HG02970 (cell line): Measurements from ENCODE around the gene SLC30A9.

Source experiments
- ATAC-seq: cut with Tn5 transposase; IDR thresholded peaks from one replicate; pipeline ENCODE4 v1.9.1; 2021; ENCODE audit warnings: mild to moderate bottlenecking, moderate library complexity, moderate number of reproducible peaks; ENCODE audit not compliant: unreplicated experiment, low FRiP score

The SLC30A9 gene

DNA sequence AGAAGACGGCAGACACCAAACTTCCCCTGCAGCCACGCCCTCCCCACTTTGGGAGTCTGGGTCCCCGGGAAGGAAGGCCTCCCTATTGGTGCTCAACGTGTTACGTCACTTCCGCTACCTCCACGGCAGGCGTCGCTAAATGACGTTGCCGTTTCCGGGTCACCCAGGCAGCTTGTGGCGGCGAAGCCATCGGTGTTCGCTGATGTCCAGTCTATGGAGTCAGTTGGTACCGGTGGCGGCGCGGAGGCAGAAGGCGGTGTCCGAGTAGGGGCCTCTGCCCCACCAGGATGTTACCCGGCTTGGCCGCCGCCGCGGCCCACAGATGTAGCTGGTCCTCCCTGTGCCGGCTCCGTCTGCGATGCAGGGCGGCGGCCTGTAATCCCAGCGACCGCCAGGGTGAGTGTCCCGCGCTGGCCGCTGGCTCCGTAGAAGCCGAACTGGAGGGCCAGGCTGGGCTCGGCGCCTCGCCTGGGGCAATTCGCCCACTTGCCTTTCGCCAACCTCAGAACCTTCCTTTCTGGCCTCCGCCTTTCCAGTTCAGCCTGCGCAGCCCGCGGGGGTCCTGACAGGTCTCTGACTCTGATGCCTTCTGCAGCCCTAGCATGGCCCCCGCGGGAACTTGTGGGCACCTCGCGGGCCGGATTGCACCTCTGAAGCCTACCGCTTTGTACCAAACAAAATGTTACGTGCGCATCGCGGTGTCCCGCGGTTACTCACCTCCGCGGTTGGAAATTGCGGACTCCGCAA is at the start of gene SLC30A9:
Gene SLC30A9, plus strand, starts transcription at position 166 of the 747 bp plus-strand sequence. Its CDS starts 122 bp downstream, at position 288.
- peak; percentile 97 for ATAC-seq

DNA sequence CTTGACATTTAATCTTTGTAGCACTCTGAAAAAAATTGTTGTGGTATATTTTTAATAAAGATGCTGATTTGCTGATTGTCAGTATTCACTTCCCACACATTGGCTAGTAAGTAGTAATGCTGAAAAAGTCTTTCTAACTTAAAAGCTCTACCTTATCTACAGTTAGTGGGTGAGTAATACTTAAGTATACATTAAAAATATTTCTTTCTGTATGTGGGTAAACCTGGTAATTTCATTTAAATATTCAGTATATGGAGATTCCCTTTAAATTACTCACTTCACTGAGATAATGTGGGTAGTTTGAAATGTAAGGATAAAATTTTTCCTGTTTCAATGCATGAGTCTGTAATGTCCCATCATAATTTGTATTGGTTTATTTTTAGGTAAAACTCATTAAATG is 49.5 kb upstream of the SLC30A9 start:
- ATAC-seq: no peak

DNA sequence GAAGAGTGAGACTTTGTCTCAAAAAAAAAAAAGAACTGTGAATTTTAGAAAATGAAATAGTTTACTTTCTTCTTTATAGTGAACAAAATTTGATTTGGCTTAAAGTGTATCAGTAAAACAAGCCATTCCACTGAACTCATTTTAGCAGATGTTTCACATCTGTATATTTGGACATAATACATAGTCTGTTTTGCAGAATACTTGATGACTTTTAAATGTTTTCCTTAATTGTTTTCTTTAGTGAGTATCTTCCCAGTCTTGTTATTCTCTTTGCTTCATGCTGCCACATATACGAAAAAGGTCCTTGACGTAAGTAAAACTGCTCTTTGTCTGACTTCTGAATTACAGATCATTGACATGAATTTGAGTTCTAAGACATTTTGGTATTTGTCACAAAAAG is 46.8 kb upstream of the SLC30A9 start:
- ATAC-seq: no peak

DNA sequence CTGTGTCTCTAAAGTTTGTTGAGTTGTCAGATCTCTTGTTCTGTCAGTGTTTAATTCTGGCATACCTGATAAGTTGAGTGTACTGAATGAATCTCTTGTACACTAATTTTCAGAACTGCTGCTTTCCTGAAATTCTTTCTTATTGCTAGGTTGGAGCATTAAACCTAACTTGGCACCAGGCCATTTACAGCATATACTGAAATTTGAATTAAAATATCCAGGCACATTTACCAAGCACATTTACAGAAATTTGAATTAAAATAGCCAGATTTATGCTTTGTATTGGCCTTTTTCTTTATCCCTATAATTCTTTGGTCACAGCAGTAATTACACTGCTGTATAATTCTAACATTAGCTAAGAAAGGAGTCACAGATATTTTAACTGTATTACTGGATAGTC is 46.2 kb upstream of the SLC30A9 start:
- ATAC-seq: no peak

DNA sequence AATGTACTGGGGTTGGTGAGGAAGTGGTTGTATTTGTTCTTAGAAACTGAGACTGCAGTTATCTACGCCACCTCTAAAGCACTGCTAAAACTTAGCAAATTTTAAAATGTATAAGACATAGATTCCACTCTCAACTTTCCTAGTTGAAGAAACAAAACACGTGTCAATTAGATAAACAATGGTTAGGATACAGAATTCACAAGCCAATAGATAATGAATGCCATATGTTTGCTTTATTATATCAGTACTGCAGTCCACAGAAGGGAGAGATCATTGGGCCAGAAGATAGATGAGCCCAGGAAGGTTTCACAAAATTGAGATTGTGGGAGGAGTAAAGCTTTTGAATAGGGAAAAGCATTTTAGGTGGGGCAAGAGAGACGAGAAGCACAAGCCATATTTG is 40.8 kb upstream of the SLC30A9 start:
- ATAC-seq: no peak

DNA sequence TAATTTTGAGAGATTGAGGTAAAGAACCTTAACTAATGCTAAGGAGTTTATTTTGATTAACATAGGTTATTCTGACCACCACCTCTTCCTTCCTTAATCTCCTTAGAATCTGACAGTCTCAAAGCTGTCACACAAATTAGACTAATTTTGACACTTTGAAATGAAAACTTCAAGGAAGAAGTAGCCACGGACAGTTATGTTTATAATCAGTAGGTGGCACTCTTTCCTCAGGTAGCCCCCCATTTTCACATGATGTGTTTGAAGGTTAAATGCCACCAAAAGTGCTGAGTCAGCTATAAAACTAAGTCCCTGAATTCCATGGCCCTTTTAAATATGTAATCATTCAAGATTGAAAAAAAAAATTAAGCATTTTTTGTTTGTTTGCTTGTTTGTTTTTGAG is 32.7 kb upstream of the SLC30A9 start:
- ATAC-seq: no peak

DNA sequence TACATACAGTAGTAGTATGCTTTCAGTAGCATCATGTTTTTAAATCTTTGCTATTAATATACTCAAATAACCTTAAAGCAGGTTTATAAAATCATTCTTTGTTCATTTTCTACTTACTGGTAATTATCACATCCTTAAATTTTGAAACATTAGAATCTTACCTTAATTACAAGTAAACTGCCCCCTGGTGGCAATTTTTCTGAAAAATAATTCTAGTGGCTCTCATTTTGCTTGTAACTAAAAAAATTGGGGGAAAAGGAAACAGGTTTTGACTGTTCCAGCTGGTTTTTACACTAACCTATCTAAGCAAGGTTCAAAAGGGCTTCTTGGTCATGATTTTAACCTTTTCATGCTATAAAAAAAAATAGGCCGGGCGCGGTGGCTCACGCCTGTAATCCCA is 27.2 kb upstream of the SLC30A9 start:
- ATAC-seq: no peak

DNA sequence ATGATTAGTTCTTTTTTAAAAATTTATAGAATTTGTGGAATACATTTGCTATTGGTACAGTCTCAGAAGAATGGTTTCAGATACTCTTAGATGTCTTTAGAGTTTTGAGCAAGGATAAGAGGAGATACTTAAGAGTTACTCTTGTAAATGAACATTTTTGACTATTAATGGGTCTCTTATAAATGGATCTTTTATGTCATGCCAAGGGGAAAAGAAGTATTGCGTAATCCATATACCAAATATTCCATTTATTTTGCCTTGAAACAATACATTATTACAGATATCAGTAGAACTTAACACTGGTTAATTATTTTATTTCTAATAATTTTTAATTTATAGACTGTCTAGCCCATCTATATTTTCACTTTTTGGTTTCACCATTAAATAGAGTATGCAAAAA is 25.9 kb upstream of the SLC30A9 start:
- no peak for ATAC-seq

DNA sequence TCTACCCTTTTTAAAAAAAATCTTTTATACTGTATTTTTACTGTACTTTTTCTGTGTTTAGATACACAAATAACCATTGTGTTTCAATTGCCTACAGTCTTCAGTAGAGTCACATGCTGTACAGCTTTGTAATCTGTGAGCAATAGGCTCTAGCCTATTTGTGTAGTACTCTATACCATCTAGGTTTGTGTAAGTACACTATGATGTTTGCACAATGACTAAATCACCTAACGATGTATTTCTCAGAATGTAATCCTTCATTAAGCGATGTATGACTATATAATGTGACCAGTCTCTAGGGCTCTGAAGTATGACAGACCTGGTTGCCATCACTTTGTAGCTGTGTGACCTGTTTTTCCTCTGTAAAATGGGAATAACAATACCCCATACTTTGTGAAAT is 22.9 kb upstream of the SLC30A9 start:
- ATAC-seq: no peak

DNA sequence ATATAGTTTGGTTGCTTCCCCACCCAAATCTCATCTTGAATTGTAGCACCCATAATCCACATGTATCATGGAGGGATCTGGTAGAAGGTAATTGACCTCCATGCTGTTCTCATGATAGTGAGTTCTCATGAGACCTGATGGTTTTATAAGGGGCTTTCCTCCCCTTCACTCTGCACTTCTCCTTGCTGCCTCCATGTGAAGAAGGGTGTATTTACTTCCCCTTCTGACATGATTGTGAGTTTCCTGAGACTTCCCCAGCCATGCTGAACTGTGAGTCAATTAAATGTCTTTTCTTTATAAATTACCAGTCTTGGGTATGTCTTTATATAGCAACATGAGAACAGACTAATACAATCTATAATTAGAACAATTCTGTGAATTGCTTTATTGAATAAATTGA is 20.7 kb upstream of the SLC30A9 start:
- ATAC-seq: no peak

DNA sequence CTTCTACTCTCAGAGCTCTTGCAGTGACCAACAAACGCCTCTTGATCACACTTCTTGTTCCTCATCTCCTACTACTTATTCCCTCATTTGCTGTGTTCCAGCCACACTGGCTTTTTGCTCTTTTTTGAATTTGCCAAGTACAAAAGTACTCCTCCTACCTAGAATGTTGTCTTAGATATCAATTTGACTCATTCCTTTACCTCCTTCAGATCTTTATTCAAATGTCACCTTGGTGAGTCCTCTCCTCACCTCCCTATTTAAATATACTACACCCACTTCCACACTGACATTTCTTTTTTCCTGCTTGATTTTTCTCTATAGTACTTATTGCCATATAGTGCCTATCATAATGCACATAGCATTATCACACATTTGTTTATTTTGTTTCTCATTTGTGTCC is 15.0 kb upstream of the SLC30A9 start:
- ATAC-seq: no peak

DNA sequence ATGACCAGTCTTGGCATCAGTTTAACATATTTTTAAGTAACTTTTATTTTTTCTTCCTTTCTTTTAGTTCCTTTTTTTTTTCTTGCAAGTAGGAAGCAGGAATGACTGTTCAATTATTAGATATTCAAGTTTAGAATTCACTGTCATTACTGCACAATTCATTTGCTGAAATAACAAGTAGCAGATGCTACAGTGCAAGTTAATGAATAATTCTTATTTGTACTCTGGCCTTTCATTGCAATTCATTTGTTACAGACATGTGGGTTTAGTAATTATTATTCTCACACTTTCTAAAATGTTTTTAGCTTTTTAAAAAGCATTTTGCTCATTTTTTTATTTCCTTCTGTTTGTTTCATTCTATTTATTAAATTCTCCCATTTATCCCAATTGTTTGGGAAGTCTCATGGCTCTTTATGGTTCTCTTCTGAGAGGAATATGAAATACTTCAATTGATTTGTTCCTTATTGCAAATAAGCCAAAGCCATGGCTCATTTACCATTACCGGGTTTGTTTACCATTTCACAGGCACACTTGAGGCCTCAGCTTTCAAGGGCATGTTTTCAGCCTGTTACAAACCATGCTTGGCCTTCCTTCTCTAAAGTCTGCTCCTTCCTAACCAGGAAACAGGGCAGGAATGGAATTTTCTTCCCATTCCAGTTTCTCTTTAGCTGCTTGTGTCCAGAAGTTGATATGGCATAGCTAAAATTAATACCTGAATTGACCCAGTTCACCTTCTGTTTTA is 13.4 kb upstream of the SLC30A9 start:
- no peak for ATAC-seq

DNA sequence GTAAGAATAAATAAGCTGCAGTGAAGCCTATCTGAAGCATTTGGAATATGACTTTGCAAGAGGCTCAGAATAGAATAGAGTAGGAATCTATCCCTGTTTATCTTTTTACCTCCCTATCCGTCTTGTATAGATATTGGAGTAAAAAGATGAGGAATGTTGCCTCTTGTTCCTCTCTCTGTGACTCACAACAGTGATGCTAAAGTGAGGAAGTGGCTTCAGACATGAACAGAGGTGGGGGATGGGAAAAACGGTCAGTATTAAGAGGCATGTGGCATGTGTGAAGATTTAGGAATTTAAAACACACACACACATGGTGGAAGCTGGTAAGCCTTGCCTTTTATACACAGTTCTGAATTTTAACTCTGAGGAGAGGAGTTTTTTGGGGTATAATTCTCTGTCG is 12.6 kb upstream of the SLC30A9 start:
- no peak for ATAC-seq

DNA sequence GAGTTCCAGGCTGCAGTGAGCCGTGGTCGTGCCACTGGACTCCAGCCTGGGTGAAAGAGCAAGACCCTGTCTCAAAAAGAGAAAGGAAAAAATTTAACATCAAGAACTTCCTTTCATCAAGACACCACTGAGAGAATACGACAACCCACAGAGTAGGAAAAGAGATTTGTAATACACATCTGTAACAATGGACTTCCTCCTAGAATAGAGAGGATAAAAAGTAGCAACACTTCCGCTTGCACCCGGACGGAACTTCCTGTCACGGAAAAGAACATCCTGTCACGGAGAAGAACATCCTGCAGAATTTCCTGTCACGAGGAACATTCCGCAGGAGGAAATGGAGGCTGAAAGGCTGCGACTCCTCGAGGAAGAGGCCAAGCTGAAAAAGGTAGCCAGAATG is 8.9 kb upstream of the SLC30A9 start, which contains the start of gene DCAF4L1:
Gene DCAF4L1, plus strand, starts transcription at position 301 of the 400 bp plus-strand sequence. Its CDS starts 37 bp downstream, at position 338.
- no peak for ATAC-seq

DNA sequence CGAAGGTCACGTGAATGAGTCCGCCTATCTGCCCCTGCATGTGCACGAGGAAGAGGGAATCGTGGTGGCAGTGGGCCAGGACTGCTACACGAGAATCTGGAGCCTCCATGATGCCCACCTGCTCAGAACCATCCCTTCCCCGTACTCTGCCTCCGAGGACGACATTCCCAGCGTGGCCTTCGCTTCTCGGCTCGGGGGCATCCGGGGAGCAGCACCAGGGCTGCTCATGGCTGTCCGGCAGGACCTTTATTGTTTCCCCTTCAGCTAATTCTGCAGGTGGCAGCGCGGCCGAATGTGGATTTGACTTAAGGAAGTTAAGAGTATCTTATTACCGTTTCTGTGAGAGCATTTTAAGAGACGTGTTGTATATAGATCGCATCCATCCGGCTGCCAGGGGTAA is 7.6 kb upstream of the SLC30A9 start:
- ATAC-seq: no peak

DNA sequence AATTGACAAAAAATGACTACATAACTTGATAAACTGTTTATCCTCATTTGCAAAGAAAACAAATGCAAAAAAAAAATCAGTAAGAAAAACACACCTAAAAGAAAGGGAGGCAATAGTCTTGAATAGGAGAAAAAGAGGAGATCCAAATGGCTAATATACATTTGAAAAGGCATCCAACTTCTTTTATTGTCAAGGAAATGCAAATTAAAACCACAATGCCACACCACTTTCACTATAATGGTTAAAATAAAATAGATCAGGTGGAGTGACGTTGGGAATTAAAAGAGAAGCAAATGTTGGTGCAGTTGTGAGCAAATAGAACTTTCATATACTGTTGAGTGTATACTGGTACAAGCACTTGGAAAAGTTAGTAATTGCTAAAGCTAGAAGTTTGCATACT is 5.2 kb upstream of the SLC30A9 start:
- ATAC-seq: no peak

DNA sequence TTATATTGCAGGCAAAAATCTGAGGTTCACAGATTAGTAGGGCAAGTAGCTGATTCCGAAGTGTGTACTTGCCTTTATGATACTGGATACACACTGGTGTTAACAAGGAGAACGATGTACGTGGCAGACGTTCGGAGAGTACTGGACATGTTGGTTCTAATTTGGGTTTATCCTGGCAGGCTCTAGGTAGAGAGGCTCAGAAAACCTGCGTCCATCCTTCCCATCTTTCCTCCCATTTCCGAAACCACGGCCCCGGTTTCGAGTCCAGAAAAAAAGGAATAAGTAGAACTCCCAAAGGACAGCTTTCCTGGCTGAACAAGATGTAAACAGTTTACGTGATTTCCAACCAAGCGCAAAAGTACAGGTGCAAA is 351 bp upstream of the SLC30A9 start:
- peak; percentile 26 for ATAC-seq

DNA sequence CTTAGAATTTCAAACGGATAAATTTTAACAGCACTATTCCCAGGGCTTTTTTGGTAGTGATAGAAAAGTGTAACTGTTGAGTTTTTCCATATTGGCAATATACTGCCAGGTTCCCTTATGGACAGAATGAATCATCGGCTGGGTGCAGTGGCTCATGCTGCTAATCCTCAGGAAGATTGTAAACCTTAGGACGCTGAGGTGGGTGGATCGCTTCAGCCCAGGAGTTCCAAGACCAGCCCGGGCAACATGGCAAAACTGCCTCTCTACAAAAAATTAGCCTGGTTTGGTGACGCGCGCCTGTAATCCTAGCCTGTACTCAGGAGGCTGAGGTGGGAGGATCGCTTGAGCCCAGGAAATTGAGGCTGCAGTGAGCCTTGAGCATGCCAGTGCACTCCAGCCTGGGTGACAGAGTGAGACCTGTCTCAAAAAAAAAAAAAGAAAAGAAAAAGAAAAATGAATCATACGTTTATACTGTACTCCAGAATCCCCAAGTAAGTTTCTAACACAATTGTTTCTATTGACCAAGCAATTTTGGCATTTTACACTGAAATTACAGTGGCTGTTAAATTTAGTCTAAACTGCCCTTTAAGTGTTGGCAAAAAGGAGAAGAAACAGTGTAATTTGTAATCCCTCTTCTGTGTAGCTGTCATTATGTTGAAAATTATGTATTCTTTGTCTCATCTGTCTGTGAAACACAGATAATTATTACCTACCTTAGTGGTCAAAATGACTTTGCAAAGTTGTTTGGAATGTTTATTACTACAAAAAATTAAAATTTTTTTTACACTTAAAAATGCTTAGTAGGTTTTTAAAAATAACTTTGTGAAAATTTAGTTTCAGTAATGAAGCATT is 1.8 kb downstream of the SLC30A9 start:
- no peak for ATAC-seq

DNA sequence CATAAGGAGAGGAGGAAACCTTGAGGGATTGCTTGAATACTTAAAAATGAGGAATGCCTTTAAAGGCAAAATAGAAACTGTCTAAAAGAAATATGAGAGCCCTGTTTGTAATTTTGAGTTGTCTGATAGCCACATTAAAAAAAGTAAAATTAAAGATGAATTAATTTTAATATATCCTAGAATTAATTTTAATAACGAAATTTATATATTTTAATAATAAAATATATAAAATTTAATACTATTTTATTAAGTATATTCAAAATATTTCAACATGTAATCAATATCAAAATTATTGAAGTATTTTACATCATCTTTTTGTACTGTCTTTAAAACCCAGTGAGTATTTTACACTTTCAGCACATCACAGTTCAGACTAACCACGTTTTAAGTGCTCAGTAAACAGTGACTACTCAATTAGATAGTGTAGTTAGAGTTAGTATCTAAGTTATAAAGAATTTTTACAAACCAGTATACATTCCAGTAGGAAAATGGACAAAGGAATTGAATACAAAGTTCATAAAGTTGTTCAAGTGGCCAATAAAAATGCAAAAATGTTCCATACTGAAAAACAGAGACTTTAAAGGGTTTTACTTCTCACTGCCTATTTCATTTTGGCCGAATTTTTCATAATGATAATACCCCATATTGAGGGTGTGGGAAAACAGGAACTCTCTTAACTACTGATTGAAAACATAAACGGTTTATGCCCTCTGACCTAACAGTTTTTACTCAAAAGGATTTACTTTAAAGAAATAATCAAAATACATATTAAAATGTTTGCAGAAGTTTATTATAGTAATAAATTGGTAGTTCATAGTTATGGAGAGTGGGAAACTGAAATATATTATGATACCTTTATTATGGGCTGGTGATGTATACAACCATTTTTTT is 2.9 kb downstream of the SLC30A9 start:
- ATAC-seq: no peak

DNA sequence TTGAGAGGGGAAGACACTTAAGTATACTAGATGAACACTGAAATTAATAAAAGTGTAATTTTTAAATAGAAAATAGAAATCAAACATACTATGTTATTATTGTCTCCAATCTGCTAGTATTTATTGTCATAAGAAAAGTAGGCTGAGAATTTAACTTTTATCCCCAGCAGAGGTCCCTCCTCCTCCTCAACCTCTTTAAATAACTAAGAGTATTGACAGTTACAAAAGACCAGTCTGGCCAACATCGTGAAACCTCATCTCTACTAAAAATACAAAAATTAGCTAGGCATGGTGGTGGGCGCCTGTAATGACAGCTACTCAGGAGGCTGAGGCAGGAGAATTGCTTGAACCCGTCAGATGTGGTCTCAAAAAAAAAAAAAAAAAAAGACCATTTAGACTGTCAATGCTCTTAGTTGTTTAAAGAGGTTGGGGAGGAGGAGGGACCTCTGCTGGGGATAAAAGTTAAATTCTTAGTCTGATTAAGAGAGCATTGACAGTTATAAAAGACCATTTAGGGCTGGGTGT is 4.2 kb downstream of the SLC30A9 start:
- ATAC-seq: no peak
